Stimulated activated naive CD8-positive, alpha-beta T cell treated with anti-CD3 and anti-CD28 coated beads, Interleukin-15, amount 100 ng/mL, for 72 hours (primary cell): ENCODE data around the gene SLC4A9.

Source experiments
- ATAC-seq: fragments of 150-1000 bp; cut with Tn5 transposase; 2 replicates; pipeline ENCODE4 v1.10.0; 2021; ENCODE audit warnings: mild to moderate bottlenecking, moderate library complexity
- DNase-seq, 2 donors: peaks; one replicate each; pipeline ENCODE4 v3.0.0; 2021 to 2022
- H3K27ac Mint-ChIP-seq, 2 donors: one replicate each; pipeline ENCODE4 v1.8.0; 2022; ENCODE audit warnings: mild to moderate bottlenecking in 2 of 2, mixed read lengths in 2 of 2, moderate library complexity in 2 of 2
- H3K27me3 Mint-ChIP-seq: one replicate; pipeline ENCODE4 v1.8.0; 2022; ENCODE audit warnings: mixed read lengths
- H3K4me1 Mint-ChIP-seq: one replicate; pipeline ENCODE4 v1.8.0; 2022; ENCODE audit warnings: mild to moderate bottlenecking, mixed read lengths
- H3K4me3 Mint-ChIP-seq, 2 donors: one replicate each; pipeline ENCODE4 v1.8.0; 2022; ENCODE audit warnings: mild to moderate bottlenecking in 2 of 2, mixed read lengths in 2 of 2, moderate library complexity in 1 of 2
- H3K9me3 Mint-ChIP-seq, 2 donors: one replicate each; pipeline ENCODE4 v1.8.0; 2022; ENCODE audit warnings: mixed read lengths in 2 of 2

Gene SLC4A9

GRCh38 chr5:140423609-140424008 lies 63.6 kb downstream of the SLC4A9 start:
- DNase-seq (no peak), ATAC-seq (no peak)
- Mint-ChIP-seq H3K9me3 (no peaks in the 10 kb centered on the region), H3K4me3 (no peak overlapping the region), H3K27me3 (no peaks in the 10 kb centered on the region), H3K4me1 (peaks cover 54% of the 10 kb centered on the region), H3K27ac (no peak overlapping the region)

GRCh38 chr5:140424135-140424534 lies 64.1 kb downstream of the SLC4A9 start:
- peaks cover 48% of the 10 kb centered on the region for H3K4me1 Mint-ChIP-seq
- no peaks in the 10 kb centered on the region for H3K27me3 Mint-ChIP-seq
- no peaks in the 10 kb centered on the region for H3K9me3 Mint-ChIP-seq
- H3K4me3 Mint-ChIP-seq = no peak overlapping the region
- ATAC-seq (no peak), DNase-seq (no peak)
- no peak overlapping the region for H3K27ac Mint-ChIP-seq
